HepG2 (cell line): ENCODE measurements around the gene CDK13. TPM values are rescaled to one million over a fixed set of nuclear protein-coding genes. Genes with fewer than 3 reads are reported as not detected.

Source experiments
- BATF2 ChIP-seq: sonication (generic); formaldehyde crosslinking; IDR thresholded peaks from 2 replicates; pipeline ENCODE4 v1.8.0; 2022; ENCODE audit warnings: mild to moderate bottlenecking, missing genetic modification reagents, moderate library complexity
- CEBPZ ChIP-seq: IDR thresholded peaks from 2 replicates; pipeline ENCODE4 v1.6.1; 2012; ENCODE audit warnings: low read length, improper control_type of control experiment
- HNRNPLL ChIP-seq: fragments of 200-400 bp; formaldehyde crosslinking; IDR thresholded peaks from 2 replicates; pipeline ENCODE4 v1.6.1; 2017; ENCODE audit warnings: mild to moderate bottlenecking, low read depth, low read length; ENCODE audit not compliant: poor library complexity, severe bottlenecking
- KDM3A ChIP-seq: IDR thresholded peaks from 2 replicates; pipeline ENCODE4 v1.6.1; 2018; ENCODE audit warnings: low read depth, missing compliant biosample characterization
- MZF1 ChIP-seq: sonication (generic); formaldehyde crosslinking; IDR thresholded peaks from 2 replicates; pipeline ENCODE4 v1.8.1; 2023; ENCODE audit warnings: mild to moderate bottlenecking, missing genetic modification reagents, borderline replicate concordance
- RFXANK ChIP-seq: IDR thresholded peaks from 2 replicates; pipeline ENCODE4 v1.6.1; 2016
- RORA ChIP-seq: sonication (generic); formaldehyde crosslinking; IDR thresholded peaks from 2 replicates; pipeline ENCODE4 v1.5.0; 2020; ENCODE audit warnings: mild to moderate bottlenecking, missing genetic modification reagents, moderate library complexity
- SP140L ChIP-seq: sonication (generic); formaldehyde crosslinking; IDR thresholded peaks from 2 replicates; pipeline ENCODE4 v1.4.0; 2020; ENCODE audit warnings: missing genetic modification reagents, borderline replicate concordance
- ZBTB39 ChIP-seq: sonication (generic); formaldehyde crosslinking; IDR thresholded peaks from 2 replicates; pipeline ENCODE4 v1.5.0; 2020; ENCODE audit warnings: missing genetic modification reagents
- ZBTB42 ChIP-seq: sonication (generic); formaldehyde crosslinking; IDR thresholded peaks from 2 replicates; pipeline ENCODE4 v1.5.0; 2020; ENCODE audit warnings: mild to moderate bottlenecking, missing genetic modification reagents
- ZMYM2 ChIP-seq: sonication (generic); formaldehyde crosslinking; IDR thresholded peaks from 2 replicates; pipeline ENCODE4 v1.8.0; 2022; ENCODE audit warnings: mild to moderate bottlenecking, missing genetic modification reagents
- ZNF274 ChIP-seq: sonication (generic); formaldehyde crosslinking; IDR thresholded peaks from 2 replicates; pipeline ENCODE4 v1.5.1; 2020; ENCODE audit warnings: mild to moderate bottlenecking, missing genetic modification reagents
- ZNF766 ChIP-seq: sonication (generic); formaldehyde crosslinking; IDR thresholded peaks from 2 replicates; pipeline ENCODE4 v1.5.0; 2020; ENCODE audit warnings: missing genetic modification reagents, borderline replicate concordance
- polyA plus RNA-seq, 8 experiments: library from polyadenylated mRNA; depleted of rRNA in 3 of 8; stranded (reverse) in 7 of 8; unstranded in 1 of 8; fragments of >200 nt; fragmentation: Illumina TruSeq in 4 of 8; extraction: Trizol in 4 of 8; gene quantifications; 2 replicates each; pipeline versions ENCODE4 v1.2.1 to v1.2.3, GENCODE V29; 2011 to 2016; ENCODE audit warnings: low read depth in 4 of 8, missing spikeins in 1 of 8, mixed read lengths in 1 of 8; ENCODE audit not compliant: insufficient read depth in 1 of 8
- total RNA-seq, 5 experiments: library from RNA; depleted of rRNA; stranded (reverse); fragments of >200 nt; fragmentation: Illumina TruSeq; extraction: Trizol; gene quantifications; 2 replicates each; pipeline ENCODE4 v1.2.3, GENCODE V29; 2016; ENCODE audit warnings: low read depth in 1 of 5
- TF ChIP-seq, protein P1 (sequence below): sonication (generic); formaldehyde crosslinking; IDR thresholded peaks from 2 replicates; pipeline ENCODE4 v1.8.0; 2023; ENCODE audit warnings: mild to moderate bottlenecking, missing genetic modification reagents
- TF ChIP-seq, protein P2 (sequence below): IDR thresholded peaks from 2 replicates; pipeline ENCODE4 v1.6.1; 2016; ENCODE audit warnings: mild to moderate bottlenecking, missing biosample characterization, missing genetic modification reagents
- TF ChIP-seq, protein P3 (sequence below): sonication (generic); formaldehyde crosslinking; IDR thresholded peaks from 2 replicates; pipeline ENCODE4 v1.8.1; 2022; ENCODE audit warnings: low read depth, mild to moderate bottlenecking, missing genetic modification reagents

Gene CDK13
- total and polyA plus RNA-seq, 2 of the 13 experiments (the other 11 are each of a cell fraction or from before 2014, with no cell fraction given) = 21.0 to 40.9 TPM

DNA sequence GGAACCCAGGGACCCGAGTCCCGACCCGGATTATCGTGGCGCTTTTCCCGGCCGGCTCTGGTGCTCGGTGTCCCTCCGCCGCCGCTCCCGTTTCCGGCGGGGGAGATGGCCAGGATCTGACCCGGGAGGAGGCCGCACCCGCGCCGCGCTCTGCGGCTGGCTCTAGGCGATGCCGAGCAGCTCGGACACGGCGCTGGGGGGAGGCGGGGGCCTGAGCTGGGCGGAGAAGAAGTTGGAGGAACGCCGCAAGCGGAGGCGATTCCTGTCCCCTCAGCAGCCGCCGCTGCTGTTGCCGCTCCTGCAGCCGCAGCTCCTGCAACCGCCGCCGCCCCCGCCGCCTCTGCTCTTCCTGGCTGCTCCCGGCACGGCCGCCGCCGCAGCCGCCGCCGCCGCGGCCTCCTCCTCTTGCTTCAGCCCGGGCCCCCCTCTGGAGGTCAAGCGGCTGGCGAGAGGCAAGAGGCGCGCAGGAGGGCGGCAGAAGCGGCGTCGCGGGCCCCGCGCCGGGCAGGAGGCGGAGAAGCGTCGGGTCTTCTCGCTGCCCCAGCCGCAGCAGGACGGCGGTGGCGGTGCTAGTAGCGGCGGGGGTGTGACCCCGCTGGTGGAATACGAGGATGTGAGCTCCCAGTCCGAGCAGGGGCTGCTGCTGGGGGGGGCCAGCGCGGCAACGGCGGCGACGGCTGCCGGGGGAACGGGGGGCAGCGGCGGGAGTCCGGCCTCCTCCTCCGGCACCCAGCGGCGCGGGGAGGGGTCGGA lies 593 bp downstream of the CDK13 start (continued):
- TF ChIP-seq, protein P1, sequence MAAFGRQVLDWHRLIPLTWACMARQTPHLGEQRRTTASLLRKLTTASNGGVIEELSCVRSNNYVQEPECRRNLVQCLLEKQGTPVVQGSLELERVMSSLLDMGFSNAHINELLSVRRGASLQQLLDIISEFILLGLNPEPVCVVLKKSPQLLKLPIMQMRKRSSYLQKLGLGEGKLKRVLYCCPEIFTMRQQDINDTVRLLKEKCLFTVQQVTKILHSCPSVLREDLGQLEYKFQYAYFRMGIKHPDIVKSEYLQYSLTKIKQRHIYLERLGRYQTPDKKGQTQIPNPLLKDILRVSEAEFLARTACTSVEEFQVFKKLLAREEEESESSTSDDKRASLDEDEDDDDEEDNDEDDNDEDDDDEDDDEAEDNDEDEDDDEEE (CRISPR knock-in tag) = peak; percentile 2; the same call in 1 of the 2 replicates
- TF ChIP-seq KDM3A (peak; percentile 54; the same call in 1 of the 2 replicates), ZBTB39 (CRISPR knock-in tag) (peak; percentile 15; the same call in 1 of the 2 replicates), SP140L (no peak), MZF1 (CRISPR knock-in tag) (no peak), HNRNPLL (peak; percentile 60), ZNF766 (CRISPR knock-in tag) (0 out of 2 replicates have a peak, but pooled peaks have one; percentile 15), ZNF274 (CRISPR knock-in tag) (peak; percentile 67; the same call in 1 of the 2 replicates), RORA (CRISPR knock-in tag) (no peak), CEBPZ (no peak), RFXANK (no peak), ZMYM2 (CRISPR knock-in tag) (no peak), ZBTB42 (CRISPR knock-in tag) (0 out of 2 replicates have a peak, but pooled peaks have one; percentile 52), BATF2 (CRISPR knock-in tag) (0 out of 2 replicates have a peak, but pooled peaks have one; percentile 18)
- TF ChIP-seq, protein P2, sequence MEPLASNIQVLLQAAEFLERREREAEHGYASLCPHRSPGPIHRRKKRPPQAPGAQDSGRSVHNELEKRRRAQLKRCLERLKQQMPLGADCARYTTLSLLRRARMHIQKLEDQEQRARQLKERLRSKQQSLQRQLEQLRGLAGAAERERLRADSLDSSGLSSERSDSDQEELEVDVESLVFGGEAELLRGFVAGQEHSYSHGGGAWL = 0 out of 2 replicates have a peak, but pooled peaks have one; percentile 21
- TF ChIP-seq, protein P3, sequence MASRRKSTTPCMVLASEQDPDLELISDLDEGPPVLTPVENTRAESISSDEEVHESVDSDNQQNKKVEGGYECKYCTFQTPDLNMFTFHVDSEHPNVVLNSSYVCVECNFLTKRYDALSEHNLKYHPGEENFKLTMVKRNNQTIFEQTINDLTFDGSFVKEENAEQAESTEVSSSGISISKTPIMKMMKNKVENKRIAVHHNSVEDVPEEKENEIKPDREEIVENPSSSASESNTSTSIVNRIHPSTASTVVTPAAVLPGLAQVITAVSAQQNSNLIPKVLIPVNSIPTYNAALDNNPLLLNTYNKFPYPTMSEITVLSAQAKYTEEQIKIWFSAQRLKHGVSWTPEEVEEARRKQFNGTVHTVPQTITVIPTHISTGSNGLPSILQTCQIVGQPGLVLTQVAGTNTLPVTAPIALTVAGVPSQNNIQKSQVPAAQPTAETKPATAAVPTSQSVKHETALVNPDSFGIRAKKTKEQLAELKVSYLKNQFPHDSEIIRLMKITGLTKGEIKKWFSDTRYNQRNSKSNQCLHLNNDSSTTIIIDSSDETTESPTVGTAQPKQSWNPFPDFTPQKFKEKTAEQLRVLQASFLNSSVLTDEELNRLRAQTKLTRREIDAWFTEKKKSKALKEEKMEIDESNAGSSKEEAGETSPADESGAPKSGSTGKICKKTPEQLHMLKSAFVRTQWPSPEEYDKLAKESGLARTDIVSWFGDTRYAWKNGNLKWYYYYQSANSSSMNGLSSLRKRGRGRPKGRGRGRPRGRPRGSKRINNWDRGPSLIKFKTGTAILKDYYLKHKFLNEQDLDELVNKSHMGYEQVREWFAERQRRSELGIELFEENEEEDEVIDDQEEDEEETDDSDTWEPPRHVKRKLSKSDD (CRISPR knock-in tag) = no peak
